OCI-LY7 (cell line): ENCODE data around the gene GLRX5. TPM values are rescaled to one million over a fixed set of nuclear protein-coding genes. Genes with fewer than 3 reads are reported as not detected.

Experiments
- BruUV-seq: library from RNA; stranded (reverse); fragments of 400-500 nt; replicated peaks from 2 replicates; lab custom pipeline; 2021; lab: Mats Ljungman, UMichigan
- CTCF ChIA-PET: fragments of 300-600 bp; sonication (Branson Sonifier 250); formaldehyde crosslinking; loops from one replicate; lab custom pipeline; 2022; ENCODE audit warnings: antibody characterized with exemption; ENCODE audit not compliant: unreplicated experiment; lab: Charles Lee
- POLR2A ChIA-PET: fragments of 300-600 bp; sonication (Branson Sonifier 250); formaldehyde crosslinking; loops from one replicate; lab custom pipeline; 2022; ENCODE audit warnings: antibody characterized with exemption; lab: Charles Lee
- DNase-seq: peaks from one replicate; pipeline ENCODE4 v3.0.0-alpha.2; 2015; ENCODE audit warnings: low spot score
- H2AFZ ChIP-seq: fragments of 200-600 bp; sonication (generic), shearing (Covaris generic); 2 replicates; pipeline ENCODE4 v1.6.1; 2014; ENCODE audit warnings: mild to moderate bottlenecking, antibody characterized with exemption, low read length, moderate library complexity
- H3K27ac ChIP-seq: fragments of 200-600 bp; sonication (generic); 2 replicates; pipeline ENCODE4 v1.5.1; 2014; ENCODE audit warnings: mixed run types, low read depth, mild to moderate bottlenecking, moderate library complexity, low read length, inconsistent platforms; ENCODE audit not compliant: poor library complexity, severe bottlenecking
- H3K36me3 ChIP-seq: fragments of 200-600 bp; sonication (generic); 2 replicates; pipeline ENCODE4 v1.6.1; 2014; ENCODE audit warnings: mild to moderate bottlenecking, antibody characterized with exemption, low read length, moderate library complexity, mixed read lengths; ENCODE audit not compliant: insufficient read depth
- H3K4me1 ChIP-seq: fragments of 200-600 bp; sonication (generic); 2 replicates; pipeline ENCODE4 v1.5.1; 2014; ENCODE audit warnings: mild to moderate bottlenecking, low read length; ENCODE audit not compliant: insufficient read depth, poor library complexity, severe bottlenecking
- H3K4me2 ChIP-seq: fragments of 200-600 bp; sonication (generic); 2 replicates; pipeline ENCODE4 v1.6.1; 2014; ENCODE audit warnings: mild to moderate bottlenecking, low read length
- H3K4me3 ChIP-seq: fragments of 200-600 bp; sonication (generic); 2 replicates; pipeline ENCODE4 v1.5.1; 2014; ENCODE audit warnings: mild to moderate bottlenecking, low read depth, low read length; ENCODE audit not compliant: poor library complexity, severe bottlenecking
- H3K79me2 ChIP-seq: fragments of 200-600 bp; sonication (generic); 2 replicates; pipeline ENCODE4 v1.6.1; 2016; ENCODE audit warnings: low read depth, mild to moderate bottlenecking, low read length, moderate library complexity, mixed read lengths; ENCODE audit not compliant: insufficient read depth
- H3K9me2 ChIP-seq: fragments of 200-600 bp; sonication (generic); 2 replicates; pipeline ENCODE4 v1.6.1; 2016; ENCODE audit warnings: mild to moderate bottlenecking, low read length, mixed read lengths; ENCODE audit not compliant: insufficient read depth
- H3K9me3 ChIP-seq: fragments of 200-600 bp; sonication (generic); 2 replicates; pipeline ENCODE4 v1.6.1; 2014; ENCODE audit warnings: mild to moderate bottlenecking, mixed run types, low read length, mixed read lengths
- H4K20me1 ChIP-seq: fragments of 200-600 bp; sonication (generic); 2 replicates; pipeline ENCODE4 v1.6.1; 2014; ENCODE audit warnings: mild to moderate bottlenecking, antibody characterized with exemption, low read length, moderate library complexity, mixed read lengths; ENCODE audit not compliant: insufficient read depth
- CTCF ChIP-seq: fragments of 200-600 bp; sonication (generic); conservative IDR thresholded peaks from 2 replicates; pipeline ENCODE4 v1.5.1; 2014; ENCODE audit warnings: mild to moderate bottlenecking, antibody characterized with exemption, low read length, moderate library complexity, mixed read lengths
- EZH2phosphoT487 ChIP-seq: fragments of 200-600 bp; sonication (generic); IDR thresholded peaks from 2 replicates; pipeline ENCODE4 v1.6.1; 2018; ENCODE audit warnings: low read depth, borderline replicate concordance, mild to moderate bottlenecking, mixed run types, antibody characterized with exemption, low read length, moderate library complexity, mixed read lengths
- intact Hi-C: fragments of 100-400 bp; cut with micrococcal nuclease; formaldehyde crosslinking; loops from one replicate; pipeline ENCODE4 v1.10.0; 2022; ENCODE audit not compliant: unreplicated experiment
- total RNA-seq, 2 experiments: library from RNA; depleted of rRNA in 1 of 2; stranded (reverse); fragments of >200 nt in 1 of 2; shearing (Covaris generic) in 1 of 2; gene quantifications; 2 replicates each; pipeline ENCODE4 v1.2.3, GENCODE V29; 2014 to 2022

The GLRX5 gene
- total RNA-seq, 2 experiments from 2014 or later: 68.2 to 78.4 TPM

GRCh38 chr14:95549656-95550585 lies 15.1 kb downstream of the GLRX5 start:
- Histone ChIP-seq H4K20me1 (no peaks in the 10 kb centered on the region), H3K9me2 (no peaks in the 10 kb centered on the region), H3K9me3 (no peaks in the 10 kb centered on the region), H3K4me2 (no peak overlapping the region), H3K36me3 (peaks cover 15% of the 10 kb centered on the region; the same call in 1 of the 2 replicates), H3K4me3 (no peak overlapping the region), H3K27ac (no peak overlapping the region), H3K4me1 (no peaks in the 10 kb centered on the region), H2AFZ (no peak overlapping the region), H3K79me2 (no peaks in the 10 kb centered on the region)
- POLR2A ChIA-PET: interaction anchor here (0.6 kb wide), 2 partner anchors 290 to 802 kb away, joined by 3 to 5 read pairs; no protein-coding TSS in a partner anchor
- TF ChIP-seq CTCF: no peak
- TF ChIP-seq EZH2phosphoT487: no peak
- intact Hi-C loops: no loop called here
- no peak for DNase-seq
- no TSS peak for BruUV-seq
- CTCF ChIA-PET: interaction anchor here (1.1 kb wide), 1 partner anchor 10 kb away, joined by 3 read pairs; no protein-coding TSS in a partner anchor

- ChIA-PET POLR2A (interaction anchor here (1.0 kb wide), 1 partner anchor 54 kb away, joined by 3 read pairs; no protein-coding TSS in a partner anchor), CTCF (no interaction called here)
- Histone ChIP-seq H2AFZ (no peak overlapping the region), H3K27ac (no peak overlapping the region), H3K36me3 (no peaks in the 10 kb centered on the region; the same call in 1 of the 2 replicates), H3K9me3 (no peaks in the 10 kb centered on the region), H3K4me2 (no peak overlapping the region), H4K20me1 (no peaks in the 10 kb centered on the region), H3K9me2 (no peaks in the 10 kb centered on the region), H3K79me2 (no peaks in the 10 kb centered on the region), H3K4me1 (no peaks in the 10 kb centered on the region), H3K4me3 (no peak overlapping the region)
- intact Hi-C loops: no loop called here
- BruUV-seq: no TSS peak
- TF ChIP-seq CTCF (no peak), EZH2phosphoT487 (no peak)
- DNase-seq: no peak
These were observed 16.6 kb downstream of the GLRX5 start for GRCh38 chr14:95551435-95551834.

GRCh38 chr14:95553141-95553540 lies 18.3 kb downstream of the GLRX5 start:
- TF ChIP-seq CTCF (no peak), EZH2phosphoT487 (no peak)
- ChIA-PET CTCF (no interaction called here), POLR2A (no interaction called here)
- no peak for DNase-seq
- Histone ChIP-seq H3K9me3 (no peaks in the 10 kb centered on the region), H2AFZ (no peak overlapping the region), H3K4me3 (no peak overlapping the region), H4K20me1 (no peaks in the 10 kb centered on the region), H3K79me2 (no peaks in the 10 kb centered on the region), H3K27ac (no peak overlapping the region), H3K36me3 (no peaks in the 10 kb centered on the region), H3K4me2 (no peak overlapping the region), H3K9me2 (no peaks in the 10 kb centered on the region), H3K4me1 (peaks cover 5% of the 10 kb centered on the region)
- no TSS peak for BruUV-seq
- intact Hi-C loops: no loop called here
